ENCODE data around the gene POLG.
A peak's percentile ranks its signal among the peaks of the same experiment; 100 is the strongest.

Gene POLG

DNA sequence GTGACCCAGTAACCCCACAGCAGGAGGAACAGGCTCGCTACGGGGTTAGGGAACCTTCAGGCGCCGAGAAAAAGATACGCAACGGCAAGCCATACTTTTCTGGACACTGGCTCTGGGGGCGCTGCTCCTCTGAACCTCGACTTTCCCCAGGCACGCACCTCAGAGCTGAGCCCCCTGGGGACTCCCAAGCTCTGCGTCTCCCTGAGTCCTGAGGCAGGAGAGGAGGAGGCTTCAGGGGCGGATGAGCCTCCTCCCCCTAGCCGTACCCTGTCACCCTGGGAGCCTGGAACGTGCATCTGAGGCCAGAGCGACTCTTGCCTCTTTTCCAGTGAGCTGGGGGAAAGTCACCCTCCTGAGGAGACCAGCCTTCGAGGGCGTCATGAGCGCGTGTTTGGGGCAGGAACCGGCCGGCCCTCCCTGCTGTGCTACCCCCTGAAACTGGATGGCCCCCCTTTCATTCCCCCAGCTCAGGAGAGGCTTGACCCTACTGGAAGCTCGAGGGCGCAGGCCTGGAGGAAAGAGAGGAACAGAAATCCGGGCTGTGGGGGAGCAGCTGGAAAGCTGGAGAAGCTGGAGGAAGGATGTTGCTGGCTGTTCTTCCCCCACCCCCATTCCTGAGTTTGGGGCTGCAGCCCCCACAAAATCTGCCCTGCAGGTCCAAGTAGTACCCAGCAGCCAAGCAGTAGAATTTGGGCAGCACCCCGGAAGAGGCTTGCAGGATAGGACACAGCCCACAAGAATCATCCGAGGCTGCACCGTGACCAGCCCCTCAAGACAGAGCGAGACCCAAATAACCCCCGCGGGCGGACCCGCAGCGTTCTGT, 25.1 kb upstream of the POLG start:
- H3K4me3 ChIP-seq (ENCODE audit: low read depth, low read length) = no peak overlapping the region
- peak; percentile 1 for TF ChIP-seq CTCF (conservative IDR thresholded peaks at IDR 0.05; ENCODE audit: low read depth, low read length)
- DNase-seq (ENCODE audit: low read depth) = no peak

- DNase-seq (ENCODE audit: low read depth) = peak; percentile 76
- peak overlapping the region; percentile 55 for H3K4me3 ChIP-seq (ENCODE audit: low read depth, low read length)
- peak; percentile 73 for TF ChIP-seq CTCF (conservative IDR thresholded peaks at IDR 0.05; ENCODE audit: low read depth, low read length)
These were observed 24.3 kb upstream of the POLG start for GRCh38 chr15:89358755-89359439.

- no peak for TF ChIP-seq CTCF (conservative IDR thresholded peaks at IDR 0.05; ENCODE audit: low read depth, low read length)
- H3K4me3 ChIP-seq (ENCODE audit: low read depth, low read length) = no peak overlapping the region
- no peak for DNase-seq (ENCODE audit: low read depth)
These were observed 23.8 kb upstream of the POLG start for GRCh38 chr15:89358435-89358754.

GRCh38 chr15:89356634-89357298, 22.1 kb upstream of the POLG start:
- H3K4me3 ChIP-seq (ENCODE audit: low read depth, low read length) = no peak overlapping the region
- peak; percentile 16 for DNase-seq (ENCODE audit: low read depth)
- TF ChIP-seq CTCF (conservative IDR thresholded peaks at IDR 0.05; ENCODE audit: low read depth, low read length) = peak; percentile 54

GRCh38 chr15:89353991-89354390, 19.4 kb upstream of the POLG start:
- no peak overlapping the region for H3K4me3 ChIP-seq (ENCODE audit: low read depth, low read length)
- no peak for DNase-seq (ENCODE audit: low read depth)
- no peak for TF ChIP-seq CTCF (conservative IDR thresholded peaks at IDR 0.05; ENCODE audit: low read depth, low read length)

GRCh38 chr15:89352476-89352875, 17.9 kb upstream of the POLG start:
- DNase-seq (ENCODE audit: low read depth) = no peak
- TF ChIP-seq CTCF (conservative IDR thresholded peaks at IDR 0.05; ENCODE audit: low read depth, low read length) = no peak
- H3K4me3 ChIP-seq (ENCODE audit: low read depth, low read length) = no peak overlapping the region

All from choroid plexus epithelial cell (primary cell).